KG1 (cell line): ENCODE data around the gene RHBDD1.
"Not testable (repeated sequence)": the region's sequence is repeated elsewhere in the genome, so short reads cannot be mapped to it uniquely, and the experiment has no call there.

Experiments used
- DNase-seq: peaks from one replicate; lab custom pipeline; 2025; lab: John Stamatoyannopoulos, UW

The RHBDD1 gene

GRCh38 chr2:226799976-226800940, 35.6 kb upstream of the RHBDD1 start:
- no peak for DNase-seq

GRCh38 chr2:226800941-226801784, 34.7 kb upstream of the RHBDD1 start:
- DNase-seq, result no peak

DNA sequence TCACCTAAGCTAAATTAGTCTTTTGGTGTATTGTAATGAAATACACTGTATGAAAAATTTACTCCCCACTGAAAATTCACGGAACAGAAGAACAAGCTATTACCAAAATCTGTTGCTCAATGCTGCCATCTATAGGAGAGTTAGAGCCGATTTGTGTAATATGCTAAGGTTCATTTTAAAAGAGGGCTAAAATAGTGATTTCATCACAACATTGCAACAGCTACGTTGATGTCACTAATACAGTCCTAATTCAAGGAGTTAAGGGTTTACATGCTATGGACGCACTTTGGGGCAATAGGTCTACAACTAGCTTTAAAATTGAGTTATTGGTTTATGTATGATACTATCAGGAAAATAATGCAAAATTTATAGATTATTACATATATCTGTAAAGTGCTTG, 33.3 kb upstream of the RHBDD1 start:
- peak; percentile 19 for DNase-seq

- DNase-seq, result no peak
Observed at GRCh38 chr2:226803410-226803809, 32.4 kb upstream of the RHBDD1 start.

DNA sequence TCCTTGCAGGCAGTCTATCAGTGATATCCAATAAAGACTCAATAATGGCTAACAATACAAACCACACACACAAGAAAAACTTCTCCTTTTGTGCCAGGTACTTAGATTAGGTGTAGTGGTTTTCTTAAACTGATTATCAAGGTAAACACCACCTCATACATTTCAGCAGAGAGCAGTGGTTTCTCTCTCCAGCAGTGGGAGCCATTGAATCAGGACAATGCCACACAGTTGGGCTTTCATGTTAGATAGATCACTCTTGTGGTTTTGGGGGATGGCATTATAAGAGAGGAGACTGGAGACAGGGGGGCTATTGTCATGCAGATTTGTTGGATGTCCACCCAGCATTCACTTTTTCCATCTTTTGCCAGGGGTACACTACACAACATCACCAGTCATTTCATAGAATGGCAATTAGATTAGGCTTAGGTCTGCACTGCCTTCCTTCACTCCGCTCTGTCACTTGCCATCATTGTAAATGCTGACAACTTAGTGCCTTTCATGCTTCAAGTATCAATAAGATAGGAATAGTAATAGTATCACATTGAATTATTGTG, 22.6 kb upstream of the RHBDD1 start:
- DNase-seq, result no peak

DNA sequence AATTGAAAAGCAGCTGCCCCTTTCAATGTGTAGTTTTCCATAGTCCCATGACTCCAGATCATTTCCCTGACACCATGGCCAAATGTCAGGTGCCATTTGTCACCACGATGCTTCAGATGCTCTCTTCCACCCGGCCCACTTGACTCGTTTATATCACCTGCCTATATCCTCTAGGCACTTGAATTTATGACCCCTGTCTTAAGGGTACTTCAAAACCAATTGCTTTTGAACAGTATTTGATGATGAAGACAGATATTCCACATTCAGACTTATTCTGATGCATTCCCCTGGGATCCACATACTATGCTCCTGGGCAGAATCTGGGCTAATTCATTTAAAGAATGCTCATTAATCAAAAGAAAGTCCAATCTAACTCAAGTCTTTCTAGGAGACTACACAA, 16.9 kb upstream of the RHBDD1 start:
- DNase-seq, result no peak

DNA sequence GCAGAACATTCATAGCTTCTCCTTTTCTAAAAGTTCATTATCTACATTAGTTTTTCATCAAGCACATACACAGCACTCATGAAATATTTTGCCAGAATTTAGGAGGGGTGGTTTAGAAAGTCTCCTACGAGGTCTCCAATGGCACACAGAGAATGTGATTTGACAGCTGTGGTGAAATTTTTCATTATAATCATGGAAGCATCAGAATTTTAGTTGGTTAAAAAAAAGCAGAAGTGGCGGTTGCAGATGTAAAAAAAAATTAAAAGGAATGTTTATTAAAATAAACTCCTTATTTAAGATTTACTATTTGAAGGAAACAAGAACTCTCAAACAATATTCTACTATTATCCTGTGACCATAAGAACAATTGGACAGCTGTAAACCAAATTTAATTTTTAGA, 10.8 kb upstream of the RHBDD1 start:
- DNase-seq, result no peak

DNA sequence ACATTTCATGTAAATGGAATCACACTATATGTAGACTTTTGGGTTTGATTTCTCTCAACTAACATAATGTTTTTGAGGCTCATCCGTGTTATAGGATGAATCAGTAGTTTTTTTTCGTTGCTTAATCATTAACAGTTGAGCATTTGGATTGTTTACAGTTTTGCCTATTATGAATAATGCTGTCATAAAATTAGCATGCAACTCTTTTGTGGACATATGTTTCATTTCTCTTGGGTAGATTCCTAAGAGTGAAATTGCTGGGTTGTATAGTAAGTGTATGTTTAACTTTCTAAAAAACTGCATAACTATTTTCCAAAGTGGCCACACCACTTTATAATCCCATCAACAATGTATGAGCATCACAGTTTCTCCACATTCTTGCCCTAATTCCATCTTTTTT, 7.7 kb upstream of the RHBDD1 start:
- no peak for DNase-seq

DNA sequence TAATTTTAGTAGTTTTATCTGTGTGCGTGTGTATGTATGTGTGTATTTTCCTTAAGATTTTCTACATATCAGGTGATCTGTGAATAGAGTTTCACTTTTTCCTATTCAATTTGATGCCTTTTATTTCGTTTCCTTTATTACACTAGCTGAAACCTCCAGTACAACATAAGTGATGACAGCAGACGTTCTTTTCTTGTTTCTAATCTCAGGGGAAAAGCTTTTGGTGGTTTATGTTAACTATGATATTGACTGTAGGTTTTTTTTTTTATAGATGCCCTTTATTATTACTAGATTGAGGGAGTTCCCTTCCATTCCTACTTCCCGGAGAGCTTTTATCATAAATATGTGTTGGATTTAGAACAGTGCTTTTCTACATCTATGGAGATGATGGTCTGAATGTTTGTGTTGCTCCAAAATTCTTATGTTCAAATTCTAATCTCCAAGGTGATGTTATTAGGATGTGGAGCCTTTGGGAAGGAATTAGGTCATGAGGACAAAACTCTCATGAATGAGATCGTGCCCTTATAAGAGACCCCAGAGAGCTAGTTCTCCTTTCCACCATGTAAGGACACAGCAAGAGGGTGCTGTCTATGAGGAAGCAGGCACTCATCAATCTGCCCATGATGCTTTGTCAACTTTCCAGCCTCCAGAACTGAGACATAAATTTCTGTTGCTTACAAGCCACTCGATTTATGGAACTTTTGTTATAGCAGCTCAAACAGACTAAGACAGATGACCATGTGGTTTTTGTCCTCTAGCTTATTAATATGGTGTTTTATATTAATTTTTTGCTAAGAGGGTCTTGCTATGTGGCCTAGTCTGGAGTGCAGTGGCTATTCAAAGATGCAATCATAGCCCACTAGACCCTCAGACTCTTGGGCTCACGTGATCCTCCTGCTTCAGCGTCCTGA, 5.9 kb upstream of the RHBDD1 start:
- DNase-seq, result no peak

- DNase-seq, result no peak
Observed at GRCh38 chr2:226831266-226831665, 4.6 kb upstream of the RHBDD1 start.

GRCh38 chr2:226832061-226832460, 3.8 kb upstream of the RHBDD1 start:
- no peak for DNase-seq

DNA sequence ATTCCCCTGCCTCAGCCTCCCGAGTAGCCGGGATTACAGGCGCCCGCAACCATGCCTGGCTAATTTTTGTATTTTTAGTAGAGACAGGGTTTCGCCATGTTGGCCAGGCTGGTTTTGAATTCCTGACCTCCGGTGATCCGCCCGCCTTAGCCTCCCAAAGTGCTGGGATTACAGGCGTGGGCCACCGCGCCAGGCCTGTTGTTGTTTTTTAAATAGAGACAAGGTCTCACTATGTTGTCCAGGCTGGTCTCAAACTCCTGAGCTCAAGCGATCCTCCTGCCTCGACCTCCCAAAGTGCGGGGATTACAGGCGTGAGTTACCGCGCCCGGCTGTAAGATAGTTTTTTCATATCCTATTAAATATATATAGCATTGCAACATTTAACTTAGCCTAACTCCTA, 974 bp upstream of the RHBDD1 start:
- not testable (repeated sequence) for DNase-seq

- no peak for DNase-seq
Observed at GRCh38 chr2:226835420-226835795, 446 bp upstream of the RHBDD1 start.

- peak; percentile 77 for DNase-seq
Observed at GRCh38 chr2:226836548-226836885, 663 bp downstream of the RHBDD1 start.

- DNase-seq, result no peak
Observed at GRCh38 chr2:226837334-226837733, 1.5 kb downstream of the RHBDD1 start.

GRCh38 chr2:226837787-226838603, 2.1 kb downstream of the RHBDD1 start:
- no peak for DNase-seq

- no peak for DNase-seq
Observed at GRCh38 chr2:226838722-226839121, 2.9 kb downstream of the RHBDD1 start.

DNA sequence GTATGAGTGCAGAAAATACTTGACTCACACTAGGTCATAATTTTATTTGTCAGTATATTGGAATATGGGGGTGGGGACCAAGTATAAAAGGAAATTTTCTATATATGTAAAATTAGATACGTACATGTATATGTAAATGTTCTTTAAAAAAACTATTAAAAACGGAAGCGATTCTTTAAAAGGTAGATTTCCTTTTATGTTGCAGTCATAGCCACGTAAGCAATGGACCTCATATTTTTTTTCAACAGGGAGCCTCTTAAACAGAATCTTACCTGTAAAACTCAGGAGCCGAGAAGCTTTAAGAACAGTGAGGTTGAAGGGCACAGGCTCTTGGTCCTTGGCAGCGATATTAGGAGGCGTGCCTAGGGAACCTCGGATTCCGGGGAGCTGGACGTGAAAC, 3.3 kb downstream of the RHBDD1 start:
- DNase-seq, result no peak

- DNase-seq, result no peak
Observed at GRCh38 chr2:226839951-226840350, 4.1 kb downstream of the RHBDD1 start.

DNA sequence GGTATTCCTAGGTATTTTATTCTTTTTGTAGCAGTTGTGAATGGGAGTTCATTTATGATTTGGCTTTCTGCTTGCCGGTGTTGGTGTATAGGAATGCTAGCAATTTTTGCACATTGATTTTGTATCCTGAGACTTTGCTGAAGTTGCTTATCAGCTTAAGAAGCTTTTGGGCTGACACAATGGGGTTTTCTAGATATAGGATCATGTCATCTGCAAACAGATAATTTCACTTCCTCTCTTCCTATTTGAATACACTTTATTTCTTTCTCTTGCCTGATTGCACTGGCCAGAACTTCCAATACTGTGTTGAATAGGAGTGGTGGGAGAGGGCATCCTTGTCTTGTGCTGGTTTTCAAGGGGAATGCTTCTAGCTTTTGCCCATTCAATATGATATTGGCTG, 7.1 kb downstream of the RHBDD1 start:
- not testable (repeated sequence) for DNase-seq
